AG04449 (cell line): ENCODE measurements around the gene SMNDC1.
"Not testable (repeated sequence)": the region's sequence is repeated elsewhere in the genome, so short reads cannot be mapped to it uniquely, and the experiment has no call there.

Source experiments
- CTCF ChIA-PET: fragments of 350-600 bp; formaldehyde crosslinking; extraction: SDS; loops from one replicate; lab custom pipeline; 2021; ENCODE audit warnings: antibody characterized with exemption; lab: Yijun Ruan, JAX
- POLR2A ChIA-PET: fragments of 400-600, 350-600 bp; formaldehyde crosslinking; extraction: SDS; loops from one replicate; lab custom pipeline; 2020; ENCODE audit warnings: antibody characterized with exemption, inconsistent platforms; lab: Yijun Ruan, JAX
- DNase-seq: peaks from one replicate; pipeline ENCODE4 v3.0.0-alpha.2; 2010; ENCODE audit warnings: low read depth, low spot score
- H3K4me3 ChIP-seq: 2 replicates; pipeline ENCODE4 v1.5.1; 2011; ENCODE audit warnings: low read depth, mild to moderate bottlenecking, control low read depth, low read length
- TF ChIP-seq, protein P1 (sequence below): IDR thresholded peaks from one replicate; pipeline ENCODE4 v1.5.1; 2011; ENCODE audit warnings: mild to moderate bottlenecking, moderate library complexity, low read length, control low read depth, inconsistent platforms; ENCODE audit not compliant: insufficient read depth; ENCODE audit errors: missing control alignments

The SMNDC1 gene

DNA sequence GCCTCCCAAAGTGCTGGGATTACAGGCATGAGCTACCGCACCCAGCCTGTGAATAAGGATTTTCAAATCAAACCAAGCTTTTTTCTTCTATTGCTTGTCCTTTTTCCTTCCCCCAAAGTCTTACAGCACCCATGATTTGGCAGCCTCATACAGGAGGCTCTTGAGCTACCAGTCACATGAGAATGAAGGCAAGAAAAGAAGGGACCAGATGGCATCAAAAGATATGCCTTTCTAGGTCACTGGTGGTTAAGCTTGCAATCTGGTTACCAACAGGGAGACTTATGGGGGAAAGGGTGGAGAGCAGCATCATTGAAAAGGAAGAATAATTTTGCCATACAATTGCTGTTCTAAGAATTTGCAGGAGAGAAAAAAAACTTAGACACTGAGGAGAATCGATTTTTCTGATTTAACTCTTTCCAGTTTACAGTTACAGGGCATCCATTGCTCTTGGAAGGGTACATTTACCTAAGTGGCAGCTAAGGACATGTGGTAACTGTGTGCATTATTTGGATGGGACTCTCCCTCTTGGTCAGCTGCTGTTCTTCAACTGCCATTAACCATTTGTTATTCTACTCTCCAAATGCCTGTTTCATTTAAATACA lies 29.5 kb downstream of the SMNDC1 start:
- no peak overlapping the region for H3K4me3 ChIP-seq
- POLR2A ChIA-PET: no interaction called here
- DNase-seq: no peak
- TF ChIP-seq, protein P1, sequence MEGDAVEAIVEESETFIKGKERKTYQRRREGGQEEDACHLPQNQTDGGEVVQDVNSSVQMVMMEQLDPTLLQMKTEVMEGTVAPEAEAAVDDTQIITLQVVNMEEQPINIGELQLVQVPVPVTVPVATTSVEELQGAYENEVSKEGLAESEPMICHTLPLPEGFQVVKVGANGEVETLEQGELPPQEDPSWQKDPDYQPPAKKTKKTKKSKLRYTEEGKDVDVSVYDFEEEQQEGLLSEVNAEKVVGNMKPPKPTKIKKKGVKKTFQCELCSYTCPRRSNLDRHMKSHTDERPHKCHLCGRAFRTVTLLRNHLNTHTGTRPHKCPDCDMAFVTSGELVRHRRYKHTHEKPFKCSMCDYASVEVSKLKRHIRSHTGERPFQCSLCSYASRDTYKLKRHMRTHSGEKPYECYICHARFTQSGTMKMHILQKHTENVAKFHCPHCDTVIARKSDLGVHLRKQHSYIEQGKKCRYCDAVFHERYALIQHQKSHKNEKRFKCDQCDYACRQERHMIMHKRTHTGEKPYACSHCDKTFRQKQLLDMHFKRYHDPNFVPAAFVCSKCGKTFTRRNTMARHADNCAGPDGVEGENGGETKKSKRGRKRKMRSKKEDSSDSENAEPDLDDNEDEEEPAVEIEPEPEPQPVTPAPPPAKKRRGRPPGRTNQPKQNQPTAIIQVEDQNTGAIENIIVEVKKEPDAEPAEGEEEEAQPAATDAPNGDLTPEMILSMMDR: no peak
- CTCF ChIA-PET: interaction anchor here (0.8 to 5.1 kb wide), 11 partner anchors 9 to 391 kb away, joined by 3 to 62 read pairs (median 5); partner anchors contain the start of gene MXI1

DNA sequence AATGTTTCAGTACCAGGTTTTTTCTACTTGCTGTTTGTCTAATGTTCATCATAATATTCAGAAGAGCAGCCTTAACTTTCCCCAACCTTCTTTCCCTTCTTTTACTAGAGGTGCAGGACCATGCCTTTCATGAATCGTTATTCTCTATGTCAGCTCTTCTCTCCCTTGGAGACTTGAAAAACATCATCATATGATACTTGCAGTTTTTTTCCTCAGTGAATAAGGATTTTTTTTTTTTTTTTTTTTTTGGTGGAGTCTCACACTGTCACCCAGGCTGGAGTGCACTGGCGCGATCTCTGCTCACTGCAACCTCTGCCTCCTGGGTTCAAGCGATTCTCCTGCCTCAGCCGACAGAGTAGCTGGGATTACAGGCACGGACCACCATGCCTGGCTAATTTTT lies 30.1 kb downstream of the SMNDC1 start:
- DNase-seq: no peak
- TF ChIP-seq, protein P1: no peak
- H3K4me3 ChIP-seq: no peak overlapping the region
- ChIA-PET CTCF (interaction anchor here (0.7 to 5.1 kb wide), 10 partner anchors 9 to 391 kb away, joined by 3 to 62 read pairs (median 5); partner anchors contain the start of gene MXI1), POLR2A (no interaction called here)

DNA sequence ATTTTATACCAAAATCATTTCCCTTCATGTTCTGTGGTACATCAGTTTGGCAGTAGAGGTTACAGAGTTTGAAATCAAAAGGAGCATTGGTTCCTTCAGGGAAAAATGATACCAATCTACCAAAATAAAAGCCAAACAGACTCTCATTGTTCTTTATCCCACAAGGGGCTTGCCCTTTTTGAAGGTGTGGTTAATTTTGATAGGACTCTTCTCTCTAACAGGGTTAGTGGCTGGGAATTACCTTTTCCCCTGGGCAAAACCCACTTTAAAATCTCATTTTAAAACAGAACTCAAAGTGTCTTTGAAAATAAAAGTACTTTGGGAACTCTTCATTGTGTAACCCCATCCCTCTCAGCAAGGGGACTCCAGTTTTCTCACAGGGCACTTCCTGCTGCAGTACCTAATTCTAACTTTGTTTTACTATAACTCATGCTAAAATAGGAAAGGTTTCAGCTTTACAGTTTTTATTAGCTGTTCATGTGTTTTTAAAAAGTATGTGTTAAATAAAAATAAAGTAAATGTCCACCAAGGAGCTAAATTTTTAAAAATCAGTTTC lies 30.6 kb downstream of the SMNDC1 start:
- ChIA-PET POLR2A (no interaction called here), CTCF (interaction anchor here (0.7 to 5.1 kb wide), 4 partner anchors 16 to 142 kb away, joined by 3 to 62 read pairs (median 12); no protein-coding TSS in a partner anchor)
- no peak for DNase-seq
- no peak overlapping the region for H3K4me3 ChIP-seq
- TF ChIP-seq, protein P1: no peak

DNA sequence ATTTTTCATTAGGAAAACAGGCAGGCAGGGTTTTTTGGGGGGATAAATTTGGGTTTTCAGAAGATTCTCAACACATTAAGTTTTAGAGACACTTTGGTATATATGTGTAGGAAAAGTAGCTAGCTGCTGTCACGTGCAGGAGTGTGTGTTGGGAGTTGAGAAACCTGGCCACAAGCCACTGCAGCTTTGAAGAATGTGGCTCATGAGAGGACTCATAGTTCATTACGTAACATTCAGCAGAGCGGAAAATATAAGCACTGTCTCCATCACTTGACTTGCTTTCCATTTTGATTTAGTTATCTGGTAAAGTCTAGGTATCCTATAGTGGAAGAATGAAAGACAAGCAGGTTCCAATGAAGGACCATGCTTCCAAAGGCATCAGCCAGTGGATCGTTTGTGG lies 31.2 kb downstream of the SMNDC1 start:
- TF ChIP-seq, protein P1: no peak
- no peak overlapping the region for H3K4me3 ChIP-seq
- peak; percentile 34 for DNase-seq
- POLR2A ChIA-PET: no interaction called here
- CTCF ChIA-PET: interaction anchor here (0.5 to 5.1 kb wide), 9 partner anchors 10 to 389 kb away, joined by 3 to 62 read pairs (median 4); no protein-coding TSS in a partner anchor

DNA sequence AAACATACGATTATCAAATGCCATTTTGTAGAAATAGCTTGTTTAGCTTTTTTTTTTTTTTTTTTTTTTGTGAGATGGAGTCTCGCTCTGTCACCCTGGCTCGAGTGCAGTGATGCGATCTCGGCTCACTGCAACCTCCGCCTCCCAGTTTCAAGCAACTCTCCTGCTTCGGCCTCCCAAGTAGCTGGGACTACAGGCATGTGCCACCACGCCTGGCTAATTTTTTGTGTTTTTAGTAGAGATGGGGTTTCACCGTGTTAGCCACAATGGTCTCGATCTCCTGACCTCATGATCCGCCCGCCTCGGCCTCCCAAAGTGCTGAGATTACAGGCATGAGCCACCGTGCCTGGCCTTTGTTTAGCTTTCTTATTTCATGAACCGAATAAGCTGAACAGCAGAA lies 31.7 kb downstream of the SMNDC1 start:
- CTCF ChIA-PET: interaction anchor here (0.5 to 5.1 kb wide), 10 partner anchors 10 to 388 kb away, joined by 3 to 62 read pairs (median 4); no protein-coding TSS in a partner anchor
- POLR2A ChIA-PET: not testable (repeated sequence)

DNA sequence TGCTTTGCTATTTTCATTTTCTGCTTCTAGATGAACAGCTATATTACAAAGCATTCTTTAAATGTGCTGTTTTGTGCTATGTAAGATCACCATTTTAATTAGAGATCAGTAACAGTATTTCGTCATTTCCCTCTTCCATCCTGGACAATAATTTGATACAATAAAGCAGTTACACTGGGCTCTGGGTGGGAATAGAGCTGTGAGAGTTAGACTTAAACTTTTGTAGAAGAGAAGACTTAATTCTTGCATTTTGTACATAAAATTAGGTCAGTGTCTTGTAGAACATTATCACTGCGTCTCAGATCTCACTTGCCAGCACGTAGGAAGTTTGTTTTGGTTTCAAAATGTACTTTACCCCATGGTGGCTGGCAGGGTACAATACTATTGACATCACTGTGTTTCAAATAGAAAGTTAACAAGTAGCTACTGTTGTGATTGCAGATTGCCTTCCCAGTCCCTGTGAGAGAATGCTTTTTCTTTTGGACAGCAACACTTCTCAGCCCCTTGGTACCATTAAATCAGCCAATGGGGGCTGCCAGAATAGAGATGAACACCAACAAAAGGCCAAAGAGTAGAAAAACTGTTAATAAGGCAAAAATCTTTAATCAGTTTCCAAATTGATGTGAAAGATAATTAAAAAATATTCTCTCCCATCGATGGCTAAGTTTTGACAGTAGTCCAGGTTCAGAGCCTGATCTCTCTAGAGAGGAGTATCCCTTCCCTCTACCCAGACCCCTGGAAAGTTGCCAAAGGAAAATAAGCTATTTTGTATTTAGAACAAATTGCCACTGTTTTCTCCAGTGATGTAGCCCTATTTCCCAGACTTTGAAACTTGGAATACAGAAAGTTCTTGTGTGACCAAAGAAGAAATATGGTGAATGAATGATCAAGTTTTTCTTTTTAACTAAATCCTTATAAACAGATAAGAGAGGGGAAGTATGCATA lies 35.1 kb downstream of the SMNDC1 start:
- CTCF ChIA-PET: interaction anchor here (3.6 to 4.0 kb wide), 2 partner anchors 9 to 131 kb away, joined by 21 to 23 read pairs; no protein-coding TSS in a partner anchor
- DNase-seq: no peak

More for the DNA sequence above, 31.7 kb downstream of the SMNDC1 start:
- DNase-seq, H3K4me3 ChIP-seq: not testable (repeated sequence)

More for the DNA sequence above, 35.1 kb downstream of the SMNDC1 start:
- TF ChIP-seq, protein P1: no peak
- no peak overlapping the region for H3K4me3 ChIP-seq
- POLR2A ChIA-PET: no interaction called here
